ENCODE measurements around the gene MAN2C1. TPM values are rescaled to one million over a fixed set of nuclear protein-coding genes. Genes with fewer than 3 reads are reported as not detected.

Gene MAN2C1
- total RNA-seq, 1 experiment from 2014 or later, result 169 TPM

DNA sequence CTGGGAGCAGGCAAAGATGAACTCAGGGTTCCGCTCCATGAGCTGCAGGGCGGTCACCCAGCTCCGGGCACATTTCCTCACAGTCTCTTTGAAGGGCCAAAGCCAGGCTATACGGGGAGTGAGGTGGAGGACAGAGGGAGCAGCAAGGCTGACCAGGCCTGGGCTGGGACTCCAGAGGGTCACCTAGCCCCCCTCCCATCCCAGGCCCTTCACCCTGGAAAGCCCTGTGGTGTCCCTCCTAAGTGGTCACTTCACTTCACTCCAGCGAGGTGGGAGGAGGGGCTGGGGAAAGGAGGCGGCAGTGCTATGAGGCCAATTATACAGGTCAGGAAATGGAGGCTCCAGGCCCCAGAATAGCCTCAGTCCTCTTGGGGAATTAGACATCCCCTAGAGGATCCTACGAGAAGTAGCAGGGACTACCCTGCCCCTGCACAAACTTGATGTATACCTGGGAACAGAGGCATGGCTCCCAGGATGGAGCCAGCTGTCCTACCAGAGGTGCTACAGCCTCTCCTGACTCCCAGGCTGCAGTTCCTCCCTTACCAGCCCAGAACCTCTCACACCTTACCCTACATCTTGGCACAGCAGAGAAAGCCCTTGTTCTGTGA, 5.7 kb downstream of the MAN2C1 start:
- H3K36me3 ChIP-seq (ENCODE audit: insufficient read depth, low read length, poor library complexity, severe bottlenecking), result peaks cover 34% of the 10 kb centered on the region
- no TSS peak for BruUV-seq (replicated peaks)
- ChIA-PET POLR2A (ENCODE audit: low non-redundant PET) (no interaction called here), CTCF (no interaction called here)
- no peaks in the 10 kb centered on the region for H3K9me3 ChIP-seq (ENCODE audit: low read depth, low read length, poor library complexity, severe bottlenecking)
- no peak overlapping the region for H3K4me3 ChIP-seq (ENCODE audit: low read depth, low read length, poor library complexity, severe bottlenecking)
- H3K4me1 ChIP-seq (ENCODE audit: insufficient read depth, low read length, poor library complexity, severe bottlenecking), result peaks cover 7% of the 10 kb centered on the region
- DNase-seq (ENCODE audit: low spot score), result no peak
- no peaks in the 10 kb centered on the region for H3K27me3 ChIP-seq (replicated peaks; ENCODE audit: insufficient read depth, low read depth, low read length, poor library complexity)
- intact Hi-C loops (cut with micrococcal nuclease; ENCODE audit: unreplicated experiment), result no loop called here
- H3K27ac ChIP-seq (ENCODE audit: low read depth, low read length, poor library complexity, severe bottlenecking), result no peak overlapping the region
- no peak for TF ChIP-seq EZH2 (IDR thresholded peaks at IDR 0.05; ENCODE audit: borderline replicate concordance, low read depth, low read length, poor library complexity, severe bottlenecking)
- TF ChIP-seq, protein P1, sequence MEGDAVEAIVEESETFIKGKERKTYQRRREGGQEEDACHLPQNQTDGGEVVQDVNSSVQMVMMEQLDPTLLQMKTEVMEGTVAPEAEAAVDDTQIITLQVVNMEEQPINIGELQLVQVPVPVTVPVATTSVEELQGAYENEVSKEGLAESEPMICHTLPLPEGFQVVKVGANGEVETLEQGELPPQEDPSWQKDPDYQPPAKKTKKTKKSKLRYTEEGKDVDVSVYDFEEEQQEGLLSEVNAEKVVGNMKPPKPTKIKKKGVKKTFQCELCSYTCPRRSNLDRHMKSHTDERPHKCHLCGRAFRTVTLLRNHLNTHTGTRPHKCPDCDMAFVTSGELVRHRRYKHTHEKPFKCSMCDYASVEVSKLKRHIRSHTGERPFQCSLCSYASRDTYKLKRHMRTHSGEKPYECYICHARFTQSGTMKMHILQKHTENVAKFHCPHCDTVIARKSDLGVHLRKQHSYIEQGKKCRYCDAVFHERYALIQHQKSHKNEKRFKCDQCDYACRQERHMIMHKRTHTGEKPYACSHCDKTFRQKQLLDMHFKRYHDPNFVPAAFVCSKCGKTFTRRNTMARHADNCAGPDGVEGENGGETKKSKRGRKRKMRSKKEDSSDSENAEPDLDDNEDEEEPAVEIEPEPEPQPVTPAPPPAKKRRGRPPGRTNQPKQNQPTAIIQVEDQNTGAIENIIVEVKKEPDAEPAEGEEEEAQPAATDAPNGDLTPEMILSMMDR (conservative IDR thresholded peaks at IDR 0.05; ENCODE audit: low read depth, low read length), result no peak

DNA sequence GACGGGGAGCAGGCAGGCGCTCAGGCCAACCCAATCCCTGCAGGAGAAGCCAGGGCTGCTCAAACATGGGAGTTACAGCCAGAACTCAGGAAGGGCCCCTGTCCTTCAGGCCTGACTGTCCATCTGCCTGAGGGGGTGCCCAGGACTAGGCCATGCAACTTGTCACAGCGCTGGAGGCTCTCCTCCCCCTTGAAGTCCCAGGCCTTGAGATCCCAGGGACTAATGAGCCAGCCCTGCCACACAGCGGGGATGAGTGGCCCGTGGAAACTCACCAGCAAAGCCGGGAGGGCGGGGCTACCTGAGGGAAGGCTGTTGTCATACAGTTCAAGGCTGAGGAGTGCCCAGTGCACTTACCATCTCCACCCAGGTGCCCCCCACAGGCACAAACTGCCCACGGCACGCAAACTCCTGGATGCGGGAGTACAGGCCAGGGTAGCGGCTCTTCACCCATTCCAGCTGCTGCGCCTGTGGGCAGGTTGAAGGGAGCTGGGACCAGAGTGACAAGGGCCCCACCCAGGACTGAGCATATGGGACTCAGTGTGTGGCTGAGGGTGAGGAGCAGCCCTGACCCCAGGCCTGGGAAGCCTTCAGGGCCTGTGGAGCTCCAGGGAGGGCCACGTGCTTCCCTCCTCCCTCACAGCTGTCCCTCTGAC, 6.3 kb downstream of the MAN2C1 start:
- DNase-seq (ENCODE audit: low spot score), result no peak
- intact Hi-C loops (cut with micrococcal nuclease; ENCODE audit: unreplicated experiment), result no loop called here

DNA sequence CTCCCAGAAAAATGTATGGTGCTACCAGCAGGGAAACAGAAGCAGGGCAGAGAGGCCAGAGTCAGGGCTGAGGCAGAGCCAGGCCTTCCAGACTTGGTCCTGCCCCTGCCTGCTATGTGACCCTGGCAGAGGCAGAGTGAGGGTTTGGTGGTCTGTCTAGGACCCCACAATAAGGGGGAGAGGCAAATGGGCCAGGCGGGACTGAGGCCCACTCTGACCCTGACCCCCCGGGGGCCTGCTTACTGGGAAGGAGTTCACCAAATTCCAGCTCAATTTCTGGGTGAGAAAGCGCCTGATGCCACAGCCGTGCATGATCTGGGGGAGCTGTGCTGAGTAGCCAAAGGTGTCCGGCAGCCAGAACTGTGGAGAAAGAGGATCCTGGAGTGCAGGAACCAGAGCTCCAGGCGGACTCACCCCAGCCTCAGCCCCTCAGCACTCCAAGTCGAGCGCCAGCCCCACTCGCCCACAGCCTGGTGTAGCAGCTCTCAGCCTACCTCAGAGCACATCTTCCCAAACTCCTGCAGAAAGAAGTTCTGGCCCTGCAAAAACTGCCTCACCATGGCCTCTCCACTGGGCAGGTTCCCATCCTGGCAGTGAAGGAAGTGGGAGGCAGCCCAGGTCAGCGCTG, 6.9 kb downstream of the MAN2C1 start:
- H3K4me1 ChIP-seq (ENCODE audit: insufficient read depth, low read length, poor library complexity, severe bottlenecking), result no peaks in the 10 kb centered on the region
- POLR2A ChIA-PET (ENCODE audit: low non-redundant PET), result no interaction called here
- H3K36me3 ChIP-seq (ENCODE audit: insufficient read depth, low read length, poor library complexity, severe bottlenecking), result peaks cover 24% of the 10 kb centered on the region
- no peak overlapping the region for H3K4me3 ChIP-seq (ENCODE audit: low read depth, low read length, poor library complexity, severe bottlenecking)
- CTCF ChIA-PET, result no interaction called here
- H3K9me3 ChIP-seq (ENCODE audit: low read depth, low read length, poor library complexity, severe bottlenecking), result no peaks in the 10 kb centered on the region
- no peak overlapping the region for H3K27ac ChIP-seq (ENCODE audit: low read depth, low read length, poor library complexity, severe bottlenecking)
- intact Hi-C loops (cut with micrococcal nuclease; ENCODE audit: unreplicated experiment), result no loop called here
- BruUV-seq (replicated peaks), result no TSS peak
- DNase-seq (ENCODE audit: low spot score), result no peak
- TF ChIP-seq EZH2 (IDR thresholded peaks at IDR 0.05; ENCODE audit: borderline replicate concordance, low read depth, low read length, poor library complexity, severe bottlenecking), result no peak
- TF ChIP-seq, protein P1 (conservative IDR thresholded peaks at IDR 0.05; ENCODE audit: low read depth, low read length), result no peak
- H3K27me3 ChIP-seq (replicated peaks; ENCODE audit: insufficient read depth, low read depth, low read length, poor library complexity), result no peaks in the 10 kb centered on the region

More for the DNA sequence above, 6.3 kb downstream of the MAN2C1 start:
- Histone ChIP-seq H3K27me3 (replicated peaks; ENCODE audit: insufficient read depth, low read depth, low read length, poor library complexity) (no peaks in the 10 kb centered on the region), H3K9me3 (ENCODE audit: low read depth, low read length, poor library complexity, severe bottlenecking) (no peaks in the 10 kb centered on the region), H3K4me1 (ENCODE audit: insufficient read depth, low read length, poor library complexity, severe bottlenecking) (peaks cover under 1% of the 10 kb centered on the region), H3K4me3 (ENCODE audit: low read depth, low read length, poor library complexity, severe bottlenecking) (no peak overlapping the region), H3K27ac (ENCODE audit: low read depth, low read length, poor library complexity, severe bottlenecking) (no peak overlapping the region), H3K36me3 (ENCODE audit: insufficient read depth, low read length, poor library complexity, severe bottlenecking) (peaks cover 31% of the 10 kb centered on the region)
- POLR2A ChIA-PET (ENCODE audit: low non-redundant PET), result no interaction called here
- TF ChIP-seq EZH2 (IDR thresholded peaks at IDR 0.05; ENCODE audit: borderline replicate concordance, low read depth, low read length, poor library complexity, severe bottlenecking), result no peak
- TF ChIP-seq, protein P1 (conservative IDR thresholded peaks at IDR 0.05; ENCODE audit: low read depth, low read length), result no peak
- CTCF ChIA-PET, result no interaction called here
- no TSS peak for BruUV-seq (replicated peaks)
